ENCODE measurements around the gene CELF2.

The CELF2 gene

DNA sequence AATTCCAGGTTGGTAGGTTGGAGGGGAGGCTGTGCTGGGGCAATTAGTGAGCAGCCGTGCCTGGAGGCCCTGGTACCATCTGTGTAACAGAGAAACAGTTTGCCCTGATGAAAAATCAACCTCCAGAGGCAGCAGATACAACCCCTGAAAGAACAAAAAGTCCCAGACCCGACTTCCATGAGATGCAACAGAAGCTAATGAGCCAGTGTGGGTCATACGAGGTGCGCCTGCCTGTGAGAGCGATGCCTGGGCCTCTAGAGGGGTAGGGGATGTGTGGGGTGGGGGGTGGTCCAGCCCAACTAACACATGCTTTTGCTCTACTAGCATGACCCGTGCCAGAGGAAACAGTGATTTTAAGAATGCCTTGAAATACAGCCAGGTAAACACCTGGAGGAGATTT, 39.3 kb downstream of the CELF2 start:
- no peak overlapping the region for H3K4me2 ChIP-seq (ENCODE audit: low read length)
- WGBS (ENCODE audit: extremely low coverage, insufficient coverage, insufficient read length), result no CpG with 5 or more reads among the region's 6 CpGs
- no peak overlapping the region for H2BK5ac ChIP-seq (ENCODE audit: low read depth, low read length, poor library complexity)
- peaks cover 0 to 3% of the 10 kb centered on the region in 2 experiments for H3K4me1 ChIP-seq (ENCODE audit: control insufficient read depth in 1 of 2, insufficient read depth in 2 of 2, low read length in 2 of 2)
- no peak overlapping the region for H3K27ac ChIP-seq (ENCODE audit: low read depth, low read length)
- no peak overlapping the region for H3K23ac ChIP-seq (ENCODE audit: low read length)
- H3K14ac ChIP-seq (ENCODE audit: low read length), result no peak overlapping the region
- no peak for DNase-seq
- no peak overlapping the region for H4K12ac ChIP-seq (ENCODE audit: low read depth, low read length)
- H2AFZ ChIP-seq (ENCODE audit: insufficient read depth, low read length, poor library complexity), result no peak overlapping the region
- H3K9ac ChIP-seq (ENCODE audit: low read length), result no peak overlapping the region
- no peaks in the 10 kb centered on the region for H3K79me2 ChIP-seq (ENCODE audit: control insufficient read depth, insufficient read depth, low read length, poor library complexity)
- H3K36me3 ChIP-seq (ENCODE audit: control insufficient read depth in 1 of 2, insufficient read depth in 2 of 2, low read length in 2 of 2), result no peaks in the 10 kb centered on the region
- no peak overlapping the region for H4K8ac ChIP-seq (ENCODE audit: low read depth, low read length)
- H2AK5ac ChIP-seq (ENCODE audit: low read length), result no peak overlapping the region
- no peak overlapping the region for H3K4ac ChIP-seq (ENCODE audit: low read depth, low read length)
- no peak overlapping the region for H4K91ac ChIP-seq (ENCODE audit: low read depth, low read length)
- peaks cover 2% of the 10 kb centered on the region for H3K9me3 ChIP-seq (ENCODE audit: insufficient read depth, low read depth, low read length)
- no peak overlapping the region for H3K4me3 ChIP-seq (ENCODE audit: low read depth, low read length)
- H2BK120ac ChIP-seq (ENCODE audit: insufficient read depth, low read length, poor library complexity), result no peak overlapping the region
- H2BK12ac ChIP-seq (ENCODE audit: low read length), result no peak overlapping the region
- H3K79me1 ChIP-seq (ENCODE audit: low read length), result no peaks in the 10 kb centered on the region
- H3K18ac ChIP-seq (ENCODE audit: low read length), result no peak overlapping the region
- no peaks in the 10 kb centered on the region for H3K27me3 ChIP-seq (ENCODE audit: insufficient read depth, low read length)

DNA sequence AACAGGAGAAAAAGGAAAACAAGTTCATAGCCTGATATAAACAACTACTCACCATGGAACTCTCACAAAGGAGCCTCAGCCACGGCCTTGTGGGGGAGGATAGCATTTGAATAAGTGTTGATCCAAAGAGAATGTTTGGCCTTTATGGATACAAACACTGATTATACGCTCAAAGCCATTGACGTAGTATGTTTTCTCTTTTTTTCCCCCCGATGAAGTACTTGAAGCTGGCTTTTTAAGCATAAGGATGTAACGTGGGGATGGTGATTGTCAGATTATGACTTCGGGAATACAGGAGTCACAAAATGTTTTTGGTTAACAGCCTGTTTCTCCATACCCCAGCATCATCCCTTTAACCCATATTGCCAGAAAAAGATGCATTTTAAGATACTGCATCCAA, 39.8 kb downstream of the CELF2 start:
- no peak overlapping the region for H2BK12ac ChIP-seq (ENCODE audit: low read length)
- no peaks in the 10 kb centered on the region for H3K36me3 ChIP-seq (ENCODE audit: control insufficient read depth in 1 of 2, insufficient read depth in 2 of 2, low read length in 2 of 2)
- no peak overlapping the region for H3K4me2 ChIP-seq (ENCODE audit: low read length)
- no peak overlapping the region for H4K8ac ChIP-seq (ENCODE audit: low read depth, low read length)
- no CpG with 5 or more reads among the region's 6 CpGs for WGBS (ENCODE audit: extremely low coverage, insufficient coverage, insufficient read length)
- H2AK5ac ChIP-seq (ENCODE audit: low read length), result no peak overlapping the region
- H3K27ac ChIP-seq (ENCODE audit: low read depth, low read length), result no peak overlapping the region
- no peak overlapping the region for H3K23ac ChIP-seq (ENCODE audit: low read length)
- no peaks in the 10 kb centered on the region for H3K79me1 ChIP-seq (ENCODE audit: low read length)
- DNase-seq, result no peak
- H3K18ac ChIP-seq (ENCODE audit: low read length), result no peak overlapping the region
- no peak overlapping the region for H4K12ac ChIP-seq (ENCODE audit: low read depth, low read length)
- no peak overlapping the region for H4K91ac ChIP-seq (ENCODE audit: low read depth, low read length)
- no peak overlapping the region for H2AFZ ChIP-seq (ENCODE audit: insufficient read depth, low read length, poor library complexity)
- H3K79me2 ChIP-seq (ENCODE audit: control insufficient read depth, insufficient read depth, low read length, poor library complexity), result no peaks in the 10 kb centered on the region
- no peak overlapping the region for H3K9ac ChIP-seq (ENCODE audit: low read length)
- H3K14ac ChIP-seq (ENCODE audit: low read length), result no peak overlapping the region
- H3K4me3 ChIP-seq (ENCODE audit: low read depth, low read length), result no peak overlapping the region
- H2BK120ac ChIP-seq (ENCODE audit: insufficient read depth, low read length, poor library complexity), result no peak overlapping the region
- no peak overlapping the region for H3K4ac ChIP-seq (ENCODE audit: low read depth, low read length)
- peaks cover 2% of the 10 kb centered on the region for H3K9me3 ChIP-seq (ENCODE audit: insufficient read depth, low read depth, low read length)
- H2BK5ac ChIP-seq (ENCODE audit: low read depth, low read length, poor library complexity), result no peak overlapping the region
- H3K4me1 ChIP-seq (ENCODE audit: control insufficient read depth in 1 of 2, insufficient read depth in 2 of 2, low read length in 2 of 2), result peaks cover 0 to 3% of the 10 kb centered on the region in 2 experiments
- no peaks in the 10 kb centered on the region for H3K27me3 ChIP-seq (ENCODE audit: insufficient read depth, low read length)

DNA sequence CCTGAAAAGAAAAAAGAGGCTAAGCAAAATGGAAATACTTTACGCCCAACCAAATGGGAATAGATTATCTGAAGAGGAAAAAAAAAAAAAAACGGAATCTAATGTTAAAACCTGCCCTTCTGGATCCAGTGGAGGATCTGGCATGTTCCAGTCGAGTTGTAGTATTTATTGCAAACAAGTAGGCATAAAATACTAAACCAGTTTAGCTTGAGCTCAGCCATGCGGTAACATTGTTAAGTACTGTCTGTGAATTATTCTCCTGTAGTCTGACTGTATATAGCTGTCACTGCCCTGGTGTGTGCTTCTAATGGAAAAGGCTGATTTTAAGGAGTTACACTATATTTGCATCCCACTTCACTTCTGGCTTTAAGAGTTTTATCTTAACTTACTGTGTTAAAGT, 40.3 kb downstream of the CELF2 start:
- H3K27ac ChIP-seq (ENCODE audit: low read depth, low read length), result no peak overlapping the region
- WGBS (ENCODE audit: extremely low coverage, insufficient coverage, insufficient read length), result no CpG with 5 or more reads among the region's 4 CpGs
- H3K18ac ChIP-seq (ENCODE audit: low read length), result no peak overlapping the region
- H4K91ac ChIP-seq (ENCODE audit: low read depth, low read length), result no peak overlapping the region
- no peak overlapping the region for H4K8ac ChIP-seq (ENCODE audit: low read depth, low read length)
- no peak overlapping the region for H2BK5ac ChIP-seq (ENCODE audit: low read depth, low read length, poor library complexity)
- H3K36me3 ChIP-seq (ENCODE audit: control insufficient read depth in 1 of 2, insufficient read depth in 2 of 2, low read length in 2 of 2), result no peaks in the 10 kb centered on the region
- no peak overlapping the region for H3K14ac ChIP-seq (ENCODE audit: low read length)
- no peaks in the 10 kb centered on the region for H3K27me3 ChIP-seq (ENCODE audit: insufficient read depth, low read length)
- no peak overlapping the region for H2AK5ac ChIP-seq (ENCODE audit: low read length)
- H2BK120ac ChIP-seq (ENCODE audit: insufficient read depth, low read length, poor library complexity), result no peak overlapping the region
- H3K4ac ChIP-seq (ENCODE audit: low read depth, low read length), result no peak overlapping the region
- peaks cover 2% of the 10 kb centered on the region for H3K9me3 ChIP-seq (ENCODE audit: insufficient read depth, low read depth, low read length)
- no peak overlapping the region for H3K4me2 ChIP-seq (ENCODE audit: low read length)
- H2AFZ ChIP-seq (ENCODE audit: insufficient read depth, low read length, poor library complexity), result no peak overlapping the region
- no peak overlapping the region for H4K12ac ChIP-seq (ENCODE audit: low read depth, low read length)
- no peak overlapping the region for H2BK12ac ChIP-seq (ENCODE audit: low read length)
- no peaks in the 10 kb centered on the region for H3K79me1 ChIP-seq (ENCODE audit: low read length)
- no peak for DNase-seq
- no peak overlapping the region for H3K9ac ChIP-seq (ENCODE audit: low read length)
- no peak overlapping the region for H3K23ac ChIP-seq (ENCODE audit: low read length)
- H3K4me3 ChIP-seq (ENCODE audit: low read depth, low read length), result no peak overlapping the region
- peaks cover 0 to 3% of the 10 kb centered on the region in 2 experiments for H3K4me1 ChIP-seq (ENCODE audit: control insufficient read depth in 1 of 2, insufficient read depth in 2 of 2, low read length in 2 of 2)
- H3K79me2 ChIP-seq (ENCODE audit: control insufficient read depth, insufficient read depth, low read length, poor library complexity), result no peaks in the 10 kb centered on the region

DNA sequence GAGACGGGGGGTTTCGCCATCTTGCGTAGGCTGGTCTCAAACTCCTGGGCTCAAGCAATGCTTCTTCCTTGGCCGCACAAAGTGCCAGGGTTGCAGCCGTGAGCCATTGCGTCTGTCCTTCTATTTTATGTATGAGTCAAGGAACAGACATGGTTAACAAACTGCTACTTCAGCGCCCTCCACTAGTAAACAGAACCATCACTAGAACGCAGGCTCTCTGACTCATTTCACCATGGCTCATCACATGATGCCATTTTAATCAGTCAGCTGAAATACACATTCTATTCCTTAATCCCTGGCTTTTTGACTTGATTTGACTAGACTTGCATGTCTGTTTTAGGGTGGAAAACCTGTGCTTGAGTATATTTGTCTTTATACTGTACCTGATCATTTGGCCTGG, 41.3 kb downstream of the CELF2 start:
- no peak overlapping the region for H3K4ac ChIP-seq (ENCODE audit: low read depth, low read length)
- H4K8ac ChIP-seq (ENCODE audit: low read depth, low read length), result no peak overlapping the region
- H3K23ac ChIP-seq (ENCODE audit: low read length), result no peak overlapping the region
- H3K4me3 ChIP-seq (ENCODE audit: low read depth, low read length), result no peak overlapping the region
- no CpG with 5 or more reads among the region's 8 CpGs for WGBS (ENCODE audit: extremely low coverage, insufficient coverage, insufficient read length)
- no peak overlapping the region for H2BK120ac ChIP-seq (ENCODE audit: insufficient read depth, low read length, poor library complexity)
- no peak overlapping the region for H3K18ac ChIP-seq (ENCODE audit: low read length)
- H3K79me2 ChIP-seq (ENCODE audit: control insufficient read depth, insufficient read depth, low read length, poor library complexity), result no peaks in the 10 kb centered on the region
- H3K4me1 ChIP-seq (ENCODE audit: control insufficient read depth in 1 of 2, insufficient read depth in 2 of 2, low read length in 2 of 2), result peaks cover 0 to 3% of the 10 kb centered on the region in 2 experiments
- no peak overlapping the region for H2AK5ac ChIP-seq (ENCODE audit: low read length)
- H3K9me3 ChIP-seq (ENCODE audit: insufficient read depth, low read depth, low read length), result peaks cover 2% of the 10 kb centered on the region
- no peak overlapping the region for H3K14ac ChIP-seq (ENCODE audit: low read length)
- H3K79me1 ChIP-seq (ENCODE audit: low read length), result no peaks in the 10 kb centered on the region
- no peak overlapping the region for H2AFZ ChIP-seq (ENCODE audit: insufficient read depth, low read length, poor library complexity)
- no peak overlapping the region for H3K4me2 ChIP-seq (ENCODE audit: low read length)
- no peaks in the 10 kb centered on the region for H3K27me3 ChIP-seq (ENCODE audit: insufficient read depth, low read length)
- no peak for DNase-seq
- no peak overlapping the region for H3K9ac ChIP-seq (ENCODE audit: low read length)
- no peak overlapping the region for H3K27ac ChIP-seq (ENCODE audit: low read depth, low read length)
- H2BK5ac ChIP-seq (ENCODE audit: low read depth, low read length, poor library complexity), result no peak overlapping the region
- H4K12ac ChIP-seq (ENCODE audit: low read depth, low read length), result no peak overlapping the region
- no peaks in the 10 kb centered on the region for H3K36me3 ChIP-seq (ENCODE audit: control insufficient read depth in 1 of 2, insufficient read depth in 2 of 2, low read length in 2 of 2)
- H4K91ac ChIP-seq (ENCODE audit: low read depth, low read length), result no peak overlapping the region
- no peak overlapping the region for H2BK12ac ChIP-seq (ENCODE audit: low read length)

All from trophoblast cell (in vitro differentiated cells and primary cell).